Neural progenitor cell (in vitro differentiated cells): ENCODE data around the gene PAM. TPM values are rescaled to one million over a fixed set of nuclear protein-coding genes. Genes with fewer than 3 reads are reported as not detected.

Experiments used
- DNase-seq: peaks from one replicate; pipeline ENCODE4 v3.0.0-alpha.2; 2016; ENCODE audit warnings: low spot score
- H2AFZ ChIP-seq: fragments of 200-600 bp; sonication (generic); replicated peaks from 2 replicates; pipeline ENCODE4 v1.6.1; 2016; ENCODE audit warnings: antibody characterized with exemption
- H3F3A ChIP-seq: fragments of 200-600 bp; sonication (generic); 2 replicates; pipeline ENCODE4 v1.6.1; 2016; ENCODE audit warnings: antibody characterized with exemption, low read depth
- H3K27ac ChIP-seq: fragments of 200-600 bp; sonication (generic); 2 replicates; pipeline ENCODE4 v1.5.1; 2016; ENCODE audit warnings: mild to moderate bottlenecking
- H3K27me3 ChIP-seq: fragments of 200-600 bp; sonication (generic); 2 replicates; pipeline ENCODE4 v1.6.1; 2016; ENCODE audit warnings: mild to moderate bottlenecking, moderate library complexity
- H3K36me3 ChIP-seq: fragments of 200-600 bp; sonication (generic); 2 replicates; pipeline ENCODE4 v1.5.1; 2016
- H3K4me1 ChIP-seq: fragments of 200-600 bp; sonication (generic); 2 replicates; pipeline ENCODE4 v1.6.1; 2016; ENCODE audit warnings: mixed run types
- H3K4me2 ChIP-seq: fragments of 200-600 bp; sonication (generic); 2 replicates; pipeline ENCODE4 v1.6.1; 2016
- H3K4me3 ChIP-seq: fragments of 200-600 bp; sonication (generic); 2 replicates; pipeline ENCODE4 v1.5.1; 2016
- H3K79me2 ChIP-seq: fragments of 200-600 bp; sonication (generic); 2 replicates; pipeline ENCODE4 v1.6.1; 2016; ENCODE audit warnings: low read depth
- H3K9ac ChIP-seq: fragments of 200-600 bp; sonication (generic); 2 replicates; pipeline ENCODE4 v1.6.1; 2016
- H3K9me3 ChIP-seq: fragments of 200-600 bp; sonication (generic); 2 replicates; pipeline ENCODE4 v1.5.1; 2016; ENCODE audit warnings: low read depth
- H4K20me1 ChIP-seq: fragments of 200-600 bp; sonication (generic); 2 replicates; pipeline ENCODE4 v1.6.1; 2016; ENCODE audit warnings: low read depth
- H3K27ac Mint-ChIP-seq: 3 replicates; pipeline ENCODE4 v1.8.0; 2021; ENCODE audit warnings: mixed read lengths
- H3K27me3 Mint-ChIP-seq: 2 replicates; pipeline ENCODE4 v1.8.0; 2022; ENCODE audit warnings: low read depth, mild to moderate bottlenecking, inconsistent platforms, moderate library complexity, mixed read lengths; ENCODE audit not compliant: insufficient read depth
- H3K36me3 Mint-ChIP-seq: 3 replicates; pipeline ENCODE4 v1.8.0; 2021; ENCODE audit warnings: mixed read lengths
- H3K4me1 Mint-ChIP-seq: 3 replicates; pipeline ENCODE4 v1.8.0; 2021; ENCODE audit warnings: mixed read lengths
- H3K4me3 Mint-ChIP-seq: 3 replicates; pipeline ENCODE4 v1.8.0; 2021; ENCODE audit warnings: mild to moderate bottlenecking, moderate library complexity, mixed read lengths
- H3K9me3 Mint-ChIP-seq: 3 replicates; pipeline ENCODE4 v1.8.0; 2020; ENCODE audit warnings: mixed read lengths
- CTCF ChIP-seq: fragments of 200-600 bp; sonication (generic); IDR thresholded peaks from 2 replicates; pipeline ENCODE4 v1.5.1; 2017; ENCODE audit warnings: antibody characterized with exemption, mild to moderate bottlenecking
- EZH2 ChIP-seq: fragments of 200-600 bp; sonication (generic); IDR thresholded peaks from 2 replicates; pipeline ENCODE4 v1.6.1; 2017; ENCODE audit warnings: antibody characterized with exemption, mild to moderate bottlenecking, moderate library complexity
- EZH2phosphoT487 ChIP-seq: fragments of 200-600 bp; sonication (generic); IDR thresholded peaks from 2 replicates; pipeline ENCODE4 v1.6.1; 2017; ENCODE audit warnings: antibody characterized with exemption
- total RNA-seq: library from RNA; depleted of rRNA; stranded (reverse); fragments of >200 nt; gene quantifications from 2 replicates; pipeline ENCODE4 v1.2.3, GENCODE V29; 2015; ENCODE audit warnings: low replicate concordance

Gene PAM
- total RNA-seq, 1 donor from 2014 or later, result 246 TPM

DNA sequence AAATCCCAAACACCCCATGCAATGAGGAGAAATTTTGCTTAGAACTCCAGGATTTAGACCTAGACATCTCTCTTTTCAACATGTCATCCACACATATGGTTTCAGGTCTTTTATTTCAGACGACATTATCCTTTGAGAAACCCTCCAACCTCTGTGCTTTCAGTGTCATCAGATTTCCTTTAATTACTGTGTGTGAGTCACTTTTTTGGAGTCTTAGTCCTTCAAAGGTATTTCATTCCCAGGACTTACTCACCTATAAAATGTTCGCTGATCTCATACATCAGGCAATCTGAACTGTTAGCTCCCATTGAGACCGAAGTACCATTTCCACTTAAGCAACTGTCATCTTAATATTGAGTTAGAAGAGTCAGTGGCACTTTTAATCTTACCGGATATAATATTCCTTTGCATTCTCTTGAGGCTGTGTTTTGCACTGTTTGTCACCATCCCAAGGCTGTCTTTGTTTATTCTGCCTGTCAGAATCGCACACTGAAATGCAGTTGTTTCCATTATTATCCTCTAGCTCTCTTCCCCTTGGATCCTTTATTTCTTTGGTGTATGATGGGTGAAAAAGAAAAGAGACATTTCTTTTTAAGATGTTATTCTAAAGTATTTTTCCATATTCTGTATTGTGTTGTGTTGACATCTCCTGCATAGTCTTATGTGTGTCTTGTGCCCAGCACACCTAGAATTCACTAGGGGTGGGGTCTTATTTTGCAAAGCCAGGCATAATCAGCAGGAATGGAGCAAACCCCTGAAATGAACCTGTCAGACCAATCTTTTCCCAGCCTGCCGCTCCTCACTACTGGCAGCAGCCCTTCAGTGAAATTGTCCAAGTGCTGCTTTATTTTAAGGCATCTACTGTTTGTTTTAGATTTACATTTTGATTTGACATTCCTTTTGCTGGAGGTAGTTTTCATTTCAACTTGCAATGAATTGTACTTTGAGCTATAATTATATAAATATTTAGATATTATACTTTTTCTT is 155.4 kb downstream of the PAM start:
- H2AFZ ChIP-seq, result no peak overlapping the region
- no peak overlapping the region for H3K27ac Mint-ChIP-seq
- H3K4me3 Mint-ChIP-seq, result no peak overlapping the region
- H3K27ac ChIP-seq, result peak overlapping the region; percentile 17
- H3K36me3 Mint-ChIP-seq, result peaks cover 30% of the 10 kb centered on the region
- H3K36me3 ChIP-seq, result no peaks in the 10 kb centered on the region
- H3K27me3 Mint-ChIP-seq, result peaks cover 4% of the 10 kb centered on the region
- peaks cover 49% of the 10 kb centered on the region for H3K79me2 ChIP-seq
- no peaks in the 10 kb centered on the region for H4K20me1 ChIP-seq
- H3K9me3 ChIP-seq, result no peaks in the 10 kb centered on the region
- no peak for DNase-seq
- H3K4me1 ChIP-seq, result peaks cover 19% of the 10 kb centered on the region
- no peak overlapping the region for H3K4me2 ChIP-seq
- H3F3A ChIP-seq, result no peaks in the 10 kb centered on the region
- H3K4me3 ChIP-seq, result no peak overlapping the region
- no peak for TF ChIP-seq EZH2phosphoT487
- no peak for TF ChIP-seq EZH2
- TF ChIP-seq CTCF, result no peak
- no peak overlapping the region for H3K9ac ChIP-seq
- no peaks in the 10 kb centered on the region for H3K27me3 ChIP-seq
- peaks cover 21% of the 10 kb centered on the region for H3K4me1 Mint-ChIP-seq
- peaks cover 12% of the 10 kb centered on the region for H3K9me3 Mint-ChIP-seq

DNA sequence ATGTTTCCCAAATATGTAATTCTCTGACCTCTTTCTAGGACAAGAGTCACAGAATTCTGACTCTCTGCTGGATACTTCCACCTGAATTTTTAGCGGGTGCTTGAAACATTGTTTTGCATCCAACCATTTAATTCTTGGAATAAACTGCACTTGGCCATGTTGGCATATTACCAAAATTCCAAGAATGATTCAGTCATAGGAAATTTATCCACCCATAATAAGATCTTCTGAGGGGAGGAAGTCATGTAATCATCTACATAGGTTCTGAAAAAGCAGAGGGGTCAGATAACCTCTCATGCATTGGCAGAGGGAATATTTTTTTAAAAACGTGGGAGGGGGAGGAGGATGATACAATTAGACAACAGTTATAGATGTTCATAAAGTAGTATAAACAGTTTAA is 156.9 kb downstream of the PAM start:
- Mint-ChIP-seq H3K9me3 (peaks cover 4% of the 10 kb centered on the region), H3K4me1 (peaks cover 22% of the 10 kb centered on the region), H3K27ac (no peak overlapping the region), H3K27me3 (peaks cover 4% of the 10 kb centered on the region), H3K4me3 (no peak overlapping the region), H3K36me3 (peaks cover 18% of the 10 kb centered on the region)
- DNase-seq, result no peak
- H4K20me1 ChIP-seq, result no peaks in the 10 kb centered on the region
- no peaks in the 10 kb centered on the region for H3K27me3 ChIP-seq
- no peak overlapping the region for H3K4me3 ChIP-seq
- H3K9ac ChIP-seq, result no peak overlapping the region
- H3K4me2 ChIP-seq, result no peak overlapping the region
- no peak for TF ChIP-seq CTCF
- no peak for TF ChIP-seq EZH2phosphoT487
- TF ChIP-seq EZH2, result no peak
- H2AFZ ChIP-seq, result no peak overlapping the region
- H3F3A ChIP-seq, result no peaks in the 10 kb centered on the region
- H3K36me3 ChIP-seq, result no peaks in the 10 kb centered on the region
- no peaks in the 10 kb centered on the region for H3K9me3 ChIP-seq
- peaks cover 38% of the 10 kb centered on the region for H3K79me2 ChIP-seq
- H3K27ac ChIP-seq, result no peak overlapping the region
- peaks cover 19% of the 10 kb centered on the region for H3K4me1 ChIP-seq

GRCh38 chr5:102916109-102916508 is 161.0 kb downstream of the PAM start:
- H2AFZ ChIP-seq, result no peak overlapping the region
- no peaks in the 10 kb centered on the region for H3K36me3 ChIP-seq
- H3K9ac ChIP-seq, result no peak overlapping the region
- peaks cover 46% of the 10 kb centered on the region for H3K4me1 ChIP-seq
- no peak overlapping the region for H3K27ac Mint-ChIP-seq
- H3K9me3 ChIP-seq, result no peaks in the 10 kb centered on the region
- no peaks in the 10 kb centered on the region for H4K20me1 ChIP-seq
- no peak for DNase-seq
- peak overlapping the region; percentile 17 for H3K27ac ChIP-seq
- H3K27me3 Mint-ChIP-seq, result no peaks in the 10 kb centered on the region
- no peaks in the 10 kb centered on the region for H3K9me3 Mint-ChIP-seq
- no peak overlapping the region for H3K4me2 ChIP-seq
- no peaks in the 10 kb centered on the region for H3K27me3 ChIP-seq
- H3K79me2 ChIP-seq, result peaks cover 14% of the 10 kb centered on the region
- H3K4me3 Mint-ChIP-seq, result no peak overlapping the region
- peaks cover 19% of the 10 kb centered on the region for H3K36me3 Mint-ChIP-seq
- H3K4me1 Mint-ChIP-seq, result peaks cover 39% of the 10 kb centered on the region
- TF ChIP-seq CTCF (no peak), EZH2 (no peak), EZH2phosphoT487 (no peak)
- H3K4me3 ChIP-seq, result no peak overlapping the region
- peaks cover 25% of the 10 kb centered on the region for H3F3A ChIP-seq
